HEK293 (cell line): ENCODE data around the gene SCYGR7.

Source experiments
- CTCF ChIA-PET: fragments of 350-600 bp; formaldehyde crosslinking; extraction: SDS; loops from one replicate; lab custom pipeline; 2021; ENCODE audit warnings: antibody characterized with exemption; lab: Yijun Ruan, JAX
- POLR2A ChIA-PET: fragments of 300-600 bp; formaldehyde crosslinking; extraction: SDS; loops from one replicate; lab custom pipeline; 2020; ENCODE audit warnings: antibody characterized with exemption, inconsistent platforms; lab: Yijun Ruan, JAX
- H3K27ac ChIP-seq: fragments of 200-500 bp; sonication (Bioruptor generic); 2 replicates; pipeline ENCODE4 v1.5.1; 2014; ENCODE audit warnings: low read depth, low read length, control low read depth, inconsistent platforms; ENCODE audit errors: extremely low read depth
- H3K36me3 ChIP-seq, 2 experiments: fragments of 200-500 bp in 1 of 2; sonication (Bioruptor generic) in 1 of 2; 1 replicate in 1 of 2; 2 replicates in 1 of 2; pipeline ENCODE4 v1.5.1; 2014 to 2017; ENCODE audit warnings: inconsistent platforms in 2 of 2, low read length in 2 of 2; ENCODE audit not compliant: control insufficient read depth in 2 of 2, insufficient read depth in 1 of 2
- H3K4me1 ChIP-seq: fragments of 200-500 bp; sonication (Bioruptor generic); 2 replicates; pipeline ENCODE4 v1.5.1; 2014; ENCODE audit warnings: mild to moderate bottlenecking, low read length, inconsistent platforms; ENCODE audit not compliant: control insufficient read depth, insufficient read depth
- H3K4me3 ChIP-seq: 2 replicates; pipeline ENCODE4 v1.5.1; 2011; ENCODE audit warnings: low read depth, mild to moderate bottlenecking, control low read depth, low read length, moderate library complexity
- H3K9me3 ChIP-seq: fragments of 200-500 bp; sonication (Bioruptor generic); 2 replicates; pipeline ENCODE4 v1.5.1; 2014; ENCODE audit warnings: low read depth, low read length, inconsistent platforms; ENCODE audit not compliant: control insufficient read depth, insufficient read depth
- GFI1B ChIP-seq: fragments of 450-650 bp; formaldehyde crosslinking; IDR thresholded peaks from 2 replicates; pipeline ENCODE4 v1.5.1; 2016; ENCODE audit warnings: missing biosample characterization, missing genetic modification characterization
- KLF7 ChIP-seq: fragments of 450-650 bp; formaldehyde crosslinking; IDR thresholded peaks from 2 replicates; pipeline ENCODE4 v1.5.1; 2016; ENCODE audit warnings: missing biosample characterization, missing genetic modification characterization, borderline replicate concordance
- OSR2 ChIP-seq: fragments of 450-650 bp; formaldehyde crosslinking; IDR thresholded peaks from 2 replicates; pipeline ENCODE4 v1.5.1; 2016; ENCODE audit warnings: missing biosample characterization, missing genetic modification characterization
- SP2 ChIP-seq: fragments of 450-650 bp; formaldehyde crosslinking; IDR thresholded peaks from 2 replicates; pipeline ENCODE4 v1.5.1; 2016; ENCODE audit warnings: missing biosample characterization, missing genetic modification characterization
- ZBTB17 ChIP-seq: fragments of 450-650 bp; formaldehyde crosslinking; IDR thresholded peaks from 2 replicates; pipeline ENCODE4 v1.5.1; 2016; ENCODE audit warnings: missing biosample characterization, missing genetic modification characterization
- ZNF155 ChIP-seq: fragments of 450-650 bp; formaldehyde crosslinking; IDR thresholded peaks from 2 replicates; pipeline ENCODE4 v1.5.1; 2016; ENCODE audit warnings: missing biosample characterization, missing genetic modification characterization
- ZNF16 ChIP-seq: fragments of 450-650 bp; formaldehyde crosslinking; IDR thresholded peaks from 2 replicates; pipeline ENCODE4 v1.5.1; 2016; ENCODE audit warnings: low read depth, missing biosample characterization, missing genetic modification characterization
- ZNF169 ChIP-seq: fragments of 450-650 bp; formaldehyde crosslinking; IDR thresholded peaks from 2 replicates; pipeline ENCODE4 v1.5.1; 2016; ENCODE audit warnings: missing biosample characterization, missing genetic modification characterization
- ZNF184 ChIP-seq: fragments of 450-650 bp; IDR thresholded peaks from 2 replicates; pipeline ENCODE4 v1.5.1; 2018; ENCODE audit warnings: missing biosample characterization, mild to moderate bottlenecking, missing genetic modification characterization
- ZNF2 ChIP-seq: fragments of 450-650 bp; formaldehyde crosslinking; IDR thresholded peaks from 2 replicates; pipeline ENCODE4 v1.5.1; 2016; ENCODE audit warnings: missing biosample characterization, missing genetic modification characterization
- ZNF211 ChIP-seq: fragments of 450-650 bp; formaldehyde crosslinking; IDR thresholded peaks from 2 replicates; pipeline ENCODE4 v1.5.1; 2016; ENCODE audit warnings: low read depth, missing biosample characterization, missing genetic modification characterization
- ZNF214 ChIP-seq: fragments of 450-650 bp; formaldehyde crosslinking; IDR thresholded peaks from 2 replicates; pipeline ENCODE4 v1.5.1; 2017; ENCODE audit warnings: missing biosample characterization, mild to moderate bottlenecking, missing genetic modification characterization, borderline replicate concordance
- ZNF280D ChIP-seq: fragments of 450-650 bp; formaldehyde crosslinking; IDR thresholded peaks from 2 replicates; pipeline ENCODE4 v1.5.1; 2016; ENCODE audit warnings: missing biosample characterization, missing genetic modification characterization
- ZNF292 ChIP-seq: fragments of 450-650 bp; formaldehyde crosslinking; IDR thresholded peaks from 2 replicates; pipeline ENCODE4 v1.5.1; 2016; ENCODE audit warnings: low read depth, missing biosample characterization, missing genetic modification characterization, borderline replicate concordance
- ZNF366 ChIP-seq: fragments of 450-650 bp; formaldehyde crosslinking; conservative IDR thresholded peaks from 2 replicates; pipeline ENCODE4 v1.5.1; 2016; ENCODE audit warnings: missing biosample characterization, missing genetic modification characterization
- ZNF394 ChIP-seq: fragments of 450-650 bp; formaldehyde crosslinking; IDR thresholded peaks from 2 replicates; pipeline ENCODE4 v1.5.1; 2016; ENCODE audit warnings: missing biosample characterization, missing genetic modification characterization, mild to moderate bottlenecking, moderate library complexity, borderline replicate concordance
- ZNF449 ChIP-seq: fragments of 450-650 bp; formaldehyde crosslinking; IDR thresholded peaks from 2 replicates; pipeline ENCODE4 v1.5.1; 2017; ENCODE audit warnings: missing biosample characterization, mild to moderate bottlenecking, missing genetic modification characterization, moderate library complexity
- ZNF530 ChIP-seq: fragments of 450-650 bp; formaldehyde crosslinking; IDR thresholded peaks from 2 replicates; pipeline ENCODE4 v1.5.1; 2016; ENCODE audit warnings: low read depth, missing biosample characterization, missing genetic modification characterization
- ZNF555 ChIP-seq: fragments of 450-650 bp; formaldehyde crosslinking; conservative IDR thresholded peaks from 2 replicates; pipeline ENCODE4 v1.5.1; 2017; ENCODE audit warnings: missing biosample characterization, mild to moderate bottlenecking, missing genetic modification characterization, inconsistent platforms
- ZNF560 ChIP-seq: fragments of 450-650 bp; formaldehyde crosslinking; IDR thresholded peaks from 2 replicates; pipeline ENCODE4 v1.5.1; 2017; ENCODE audit warnings: missing biosample characterization, missing genetic modification characterization, borderline replicate concordance
- ZNF585B ChIP-seq: fragments of 450-650 bp; formaldehyde crosslinking; IDR thresholded peaks from 2 replicates; pipeline ENCODE4 v1.5.1; 2016; ENCODE audit warnings: missing biosample characterization, missing genetic modification characterization
- ZNF621 ChIP-seq: fragments of 450-650 bp; formaldehyde crosslinking; IDR thresholded peaks from 2 replicates; pipeline ENCODE4 v1.5.1; 2017; ENCODE audit warnings: missing biosample characterization, missing genetic modification characterization
- ZNF629 ChIP-seq: fragments of 450-650 bp; formaldehyde crosslinking; IDR thresholded peaks from 2 replicates; pipeline ENCODE4 v1.5.1; 2017; ENCODE audit warnings: missing biosample characterization, missing genetic modification characterization
- ZNF660 ChIP-seq: fragments of 450-650 bp; IDR thresholded peaks from 2 replicates; pipeline ENCODE4 v1.5.1; 2018; ENCODE audit warnings: missing biosample characterization, mild to moderate bottlenecking, missing genetic modification characterization
- ZNF664 ChIP-seq: fragments of 450-650 bp; formaldehyde crosslinking; IDR thresholded peaks from 2 replicates; pipeline ENCODE4 v1.5.1; 2016; ENCODE audit warnings: missing biosample characterization, missing genetic modification characterization
- ZSCAN5A ChIP-seq: fragments of 450-650 bp; formaldehyde crosslinking; IDR thresholded peaks from 2 replicates; pipeline ENCODE4 v1.5.1; 2016; ENCODE audit warnings: missing biosample characterization, missing genetic modification characterization

Gene SCYGR7

GRCh38 chr2:227706859-227707258, 21.3 kb upstream of the SCYGR7 start:
- TF ChIP-seq ZNF394 (tag by site-specific recombination) (no peak), KLF7 (tag by site-specific recombination) (no peak), ZNF660 (tag by site-specific recombination) (no peak), ZNF560 (no peak), ZNF664 (no peak), ZNF555 (tag by site-specific recombination) (no peak), ZNF214 (tag by site-specific recombination) (no peak), ZNF629 (tag by site-specific recombination) (no peak), ZNF16 (tag by site-specific recombination) (no peak), ZSCAN5A (tag by site-specific recombination) (no peak), GFI1B (no peak), ZNF449 (tag by site-specific recombination) (no peak), OSR2 (no peak), ZNF585B (tag by site-specific recombination) (no peak)
- Histone ChIP-seq H3K4me1 (peaks cover under 1% of the 10 kb centered on the region; the same call in 1 of the 2 replicates), H3K9me3 (no peaks in the 10 kb centered on the region), H3K36me3 (no peaks in the 10 kb centered on the region), H3K4me3 (no peak overlapping the region), H3K27ac (no peak overlapping the region)
- CTCF ChIA-PET = interaction anchor here (1.0 kb wide), 1 partner anchor 59 kb away, joined by 4 read pairs; no protein-coding TSS in a partner anchor
- POLR2A ChIA-PET = no interaction called here

- TF ChIP-seq ZNF2 (tag by site-specific recombination) (no peak), ZNF280D (tag by site-specific recombination) (no peak), ZNF155 (tag by site-specific recombination) (no peak), SP2 (tag by site-specific recombination) (no peak), ZNF169 (tag by site-specific recombination) (no peak), ZNF621 (tag by site-specific recombination) (no peak), ZNF184 (no peak), ZNF292 (tag by site-specific recombination) (no peak), ZBTB17 (tag by site-specific recombination) (no peak), ZNF211 (tag by site-specific recombination) (no peak), ZNF530 (no peak), ZNF366 (no peak)
- CTCF ChIA-PET = interaction anchor here (1.0 kb wide), 1 partner anchor 59 kb away, joined by 4 read pairs; no protein-coding TSS in a partner anchor
- H3K4me3 ChIP-seq = no peak overlapping the region
- POLR2A ChIA-PET = no interaction called here
- H3K36me3 ChIP-seq = no peaks in the 10 kb centered on the region
- H3K27ac ChIP-seq = no peak overlapping the region
- no peaks in the 10 kb centered on the region for H3K9me3 ChIP-seq
- no peaks in the 10 kb centered on the region; the same call in 1 of the 2 replicates for H3K4me1 ChIP-seq
Measured at GRCh38 chr2:227707390-227707789, 20.7 kb upstream of the SCYGR7 start.
